HG03575 (cell line): ENCODE data around the gene C12orf42.

Experiments
- ATAC-seq: cut with Tn5 transposase; IDR thresholded peaks from one replicate; pipeline ENCODE4 v1.9.1; 2021; ENCODE audit not compliant: unreplicated experiment, insufficient number of reproducible peaks, low FRiP score; ENCODE audit errors: extremely low read depth

Gene C12orf42

GRCh38 chr12:103495469-103496456 is at the start of gene C12orf42:
C12orf42 (minus strand) TSS chr12:103495968; CDS start chr12:103478426, 17,542 bp downstream.
- ATAC-seq: no peak

- ATAC-seq: no peak
Measured at GRCh38 chr12:103542078-103542477, 46.3 kb upstream of the C12orf42 start.

DNA sequence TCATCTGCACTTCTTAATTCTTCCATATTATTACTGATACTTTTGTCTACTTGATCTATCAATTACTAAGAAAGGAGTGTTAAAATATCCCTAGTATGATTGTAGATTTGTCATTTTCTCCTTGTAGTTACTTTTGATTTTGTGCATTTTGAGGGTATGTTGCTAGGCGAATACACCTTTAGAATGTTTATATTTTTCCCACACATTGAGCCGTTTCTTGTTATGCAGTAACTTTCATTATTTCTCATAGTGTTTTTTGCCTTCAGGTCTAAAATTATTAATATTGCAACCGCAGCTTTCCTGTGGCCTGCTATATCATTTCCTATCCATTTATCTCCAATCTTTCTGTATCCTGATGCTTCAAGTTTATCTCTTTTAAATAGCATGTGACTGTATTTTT is 44.6 kb upstream of the C12orf42 start:
- ATAC-seq: no peak

- no peak for ATAC-seq
Measured at GRCh38 chr12:103538397-103538796, 42.6 kb upstream of the C12orf42 start.

GRCh38 chr12:103530307-103531066 is 34.7 kb upstream of the C12orf42 start:
- no peak for ATAC-seq

GRCh38 chr12:103529306-103529705 is 33.5 kb upstream of the C12orf42 start:
- ATAC-seq: no peak

DNA sequence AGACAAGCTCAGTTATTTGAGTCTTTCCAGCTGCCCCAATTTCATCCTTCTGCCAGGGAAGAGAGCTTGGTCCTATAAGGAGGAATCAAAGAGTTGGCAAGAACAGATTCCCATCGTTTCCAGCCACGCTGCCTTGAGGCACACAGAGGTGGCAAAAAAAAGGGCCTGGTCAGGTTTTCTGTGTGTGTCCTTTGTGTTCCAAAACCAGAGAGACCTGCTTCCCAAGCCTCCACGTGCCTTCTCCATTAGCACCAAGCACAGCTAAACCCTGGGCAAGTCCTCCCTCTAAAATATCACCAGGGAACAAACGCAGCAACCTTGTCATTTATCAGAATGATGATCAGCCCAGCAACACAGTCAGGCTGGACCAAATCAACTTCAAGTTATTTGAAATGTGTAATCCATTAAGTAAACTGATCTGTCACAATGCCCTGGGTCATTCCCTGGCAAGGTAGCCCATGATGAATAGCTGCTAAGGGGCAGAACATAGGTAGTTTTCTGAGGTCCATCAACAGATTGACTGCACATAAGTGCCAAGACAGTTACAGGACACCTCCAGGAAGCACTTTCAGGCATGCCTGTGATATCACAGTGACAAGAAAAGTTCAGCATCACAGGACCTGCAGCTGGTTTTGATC is 28.6 kb upstream of the C12orf42 start:
- no peak for ATAC-seq

GRCh38 chr12:103523771-103524170 is 28.0 kb upstream of the C12orf42 start:
- ATAC-seq: no peak

DNA sequence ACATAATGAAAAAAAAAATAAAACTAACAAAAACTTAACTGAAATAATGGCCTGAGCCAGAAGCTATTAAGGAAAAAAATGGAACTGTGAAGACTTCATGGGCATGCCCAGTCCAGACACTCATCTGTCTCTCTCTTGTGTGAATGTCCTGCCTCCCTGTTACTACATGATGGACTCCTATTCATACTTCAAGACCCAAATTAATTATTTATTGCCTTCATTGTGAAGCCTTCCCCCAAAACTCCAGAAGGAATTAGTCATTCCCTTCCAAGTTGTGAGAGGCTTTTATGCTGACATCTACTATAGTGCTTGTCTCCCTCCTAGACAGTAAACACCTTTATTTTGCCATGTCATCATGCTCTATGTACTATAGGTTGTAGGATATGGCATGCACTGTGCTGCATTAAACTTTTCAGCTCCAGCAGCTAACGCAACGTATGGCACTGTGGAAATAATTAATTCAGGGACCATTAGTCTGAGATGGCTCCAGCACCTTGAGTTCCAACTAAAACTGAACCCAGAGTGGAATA is 25.0 kb upstream of the C12orf42 start:
- no peak for ATAC-seq

- no peak for ATAC-seq
Measured at GRCh38 chr12:103519632-103520031, 23.9 kb upstream of the C12orf42 start.

DNA sequence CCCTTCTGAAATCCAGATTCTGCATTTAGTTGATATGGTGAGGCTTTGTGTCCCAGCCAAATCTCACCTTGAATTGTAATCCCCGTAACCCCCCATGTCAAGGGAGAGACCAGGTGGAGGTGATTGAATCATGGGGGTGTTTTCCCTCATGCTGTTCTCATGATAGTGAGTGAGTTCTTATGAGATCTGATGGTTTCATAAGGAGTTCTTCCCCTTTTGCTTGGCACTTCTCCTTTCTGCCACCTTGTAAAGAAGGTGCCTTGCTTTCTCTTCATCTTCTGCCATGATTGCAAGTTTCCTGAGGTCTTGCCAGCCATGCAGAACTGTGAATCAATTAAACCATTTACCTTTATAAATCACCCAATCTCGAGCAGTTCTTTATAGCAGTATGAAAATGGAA is 23.1 kb upstream of the C12orf42 start:
- ATAC-seq: no peak

GRCh38 chr12:103517161-103517560 is 21.4 kb upstream of the C12orf42 start:
- no peak for ATAC-seq

- no peak for ATAC-seq
Measured at GRCh38 chr12:103515341-103515740, 19.6 kb upstream of the C12orf42 start.

DNA sequence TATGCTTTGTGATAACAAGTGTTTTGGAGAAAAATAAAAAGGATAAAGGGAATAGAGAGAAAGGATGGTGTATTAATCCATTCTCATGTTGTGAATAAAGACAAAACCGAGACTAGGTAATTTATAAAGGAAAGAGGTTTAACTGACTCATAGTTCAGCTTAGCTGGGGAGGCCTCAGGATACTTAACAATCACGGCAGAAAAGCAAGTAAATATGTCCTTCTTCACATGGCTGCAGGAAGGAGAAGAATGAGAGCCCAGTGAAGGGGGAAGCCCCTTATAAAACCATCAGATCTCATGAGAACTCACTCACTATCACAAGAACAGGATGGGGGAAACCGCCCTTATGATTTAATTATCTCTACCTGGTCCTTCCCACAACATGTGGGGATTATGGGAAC is 18.1 kb upstream of the C12orf42 start:
- no peak for ATAC-seq

- ATAC-seq: peak; percentile 95
Measured at GRCh38 chr12:103505371-103506236, 9.8 kb upstream of the C12orf42 start.

GRCh38 chr12:103504606-103505005 is 8.8 kb upstream of the C12orf42 start:
- ATAC-seq: no peak

- ATAC-seq: no peak
Measured at GRCh38 chr12:103503546-103504480, 8.0 kb upstream of the C12orf42 start.
